Measurements from ENCODE around the gene RNPEPL1.

RNPEPL1 gene, protein sequence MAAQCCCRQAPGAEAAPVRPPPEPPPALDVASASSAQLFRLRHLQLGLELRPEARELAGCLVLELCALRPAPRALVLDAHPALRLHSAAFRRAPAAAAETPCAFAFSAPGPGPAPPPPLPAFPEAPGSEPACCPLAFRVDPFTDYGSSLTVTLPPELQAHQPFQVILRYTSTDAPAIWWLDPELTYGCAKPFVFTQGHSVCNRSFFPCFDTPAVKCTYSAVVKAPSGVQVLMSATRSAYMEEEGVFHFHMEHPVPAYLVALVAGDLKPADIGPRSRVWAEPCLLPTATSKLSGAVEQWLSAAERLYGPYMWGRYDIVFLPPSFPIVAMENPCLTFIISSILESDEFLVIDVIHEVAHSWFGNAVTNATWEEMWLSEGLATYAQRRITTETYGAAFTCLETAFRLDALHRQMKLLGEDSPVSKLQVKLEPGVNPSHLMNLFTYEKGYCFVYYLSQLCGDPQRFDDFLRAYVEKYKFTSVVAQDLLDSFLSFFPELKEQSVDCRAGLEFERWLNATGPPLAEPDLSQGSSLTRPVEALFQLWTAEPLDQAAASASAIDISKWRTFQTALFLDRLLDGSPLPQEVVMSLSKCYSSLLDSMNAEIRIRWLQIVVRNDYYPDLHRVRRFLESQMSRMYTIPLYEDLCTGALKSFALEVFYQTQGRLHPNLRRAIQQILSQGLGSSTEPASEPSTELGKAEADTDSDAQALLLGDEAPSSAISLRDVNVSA

DNA sequence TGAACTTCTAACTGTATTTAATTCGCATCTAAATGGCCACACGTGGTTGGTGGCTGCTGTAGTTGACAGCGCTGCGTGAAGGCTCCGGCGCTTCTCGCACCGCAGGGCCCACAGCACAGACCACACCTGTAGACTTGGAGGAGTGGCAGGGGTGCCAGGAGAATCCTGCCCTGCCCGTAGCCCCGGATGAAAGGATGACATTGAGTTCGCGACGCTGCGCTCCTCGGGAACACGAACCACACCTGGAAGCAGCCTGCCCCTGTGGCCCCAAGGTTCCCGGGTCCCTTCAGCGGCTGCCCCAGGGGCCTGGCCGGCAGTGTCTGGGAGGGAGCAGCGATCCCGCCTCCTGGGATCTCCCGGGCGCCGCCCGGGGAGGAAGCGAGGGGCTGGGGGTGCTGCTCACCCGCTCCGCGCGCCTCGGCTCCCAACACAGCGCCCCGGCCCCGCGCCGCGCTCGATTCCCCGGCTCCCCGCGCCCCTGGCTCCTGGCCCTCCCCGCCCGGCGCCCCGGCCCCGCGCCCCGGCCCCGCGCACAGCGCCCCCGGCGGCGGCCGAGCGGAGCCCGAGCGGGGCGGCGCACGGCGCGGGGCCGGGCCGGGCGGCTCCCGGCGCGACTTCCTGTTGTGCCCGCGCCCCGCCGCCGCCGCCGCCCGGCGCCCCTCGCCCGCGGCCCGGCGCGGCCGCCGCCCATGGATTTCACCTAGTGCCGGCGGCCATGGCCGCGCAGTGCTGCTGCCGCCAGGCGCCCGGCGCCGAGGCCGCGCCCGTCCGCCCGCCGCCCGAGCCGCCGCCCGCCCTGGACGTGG lies at the start of gene RNPEPL1:
TSS of gene RNPEPL1 (plus strand) at position 613 of the 806 bp plus-strand sequence. CDS start at position 716, 103 bp downstream.
- DNase-seq = peak; percentile 59

DNA sequence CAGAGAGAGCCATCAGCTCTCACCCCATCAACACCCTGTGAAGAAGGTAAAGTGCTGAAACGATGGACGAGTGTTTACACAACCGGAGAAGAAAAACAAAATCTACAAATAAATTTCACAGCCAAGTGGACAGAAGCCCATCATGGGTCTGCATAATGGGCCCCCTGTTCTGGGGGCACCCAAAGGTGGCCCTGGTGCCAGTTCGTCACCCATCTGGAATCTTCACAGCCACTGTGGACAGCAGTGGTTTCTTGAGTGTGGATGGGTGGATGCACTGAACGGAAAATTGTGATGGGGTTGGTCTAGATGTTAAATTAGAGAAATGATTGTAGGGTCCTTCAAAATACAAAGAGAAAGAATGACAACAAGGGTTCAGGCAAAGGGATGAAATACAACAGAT lies 49.3 kb upstream of the RNPEPL1 start:
- DNase-seq = no peak

DNA sequence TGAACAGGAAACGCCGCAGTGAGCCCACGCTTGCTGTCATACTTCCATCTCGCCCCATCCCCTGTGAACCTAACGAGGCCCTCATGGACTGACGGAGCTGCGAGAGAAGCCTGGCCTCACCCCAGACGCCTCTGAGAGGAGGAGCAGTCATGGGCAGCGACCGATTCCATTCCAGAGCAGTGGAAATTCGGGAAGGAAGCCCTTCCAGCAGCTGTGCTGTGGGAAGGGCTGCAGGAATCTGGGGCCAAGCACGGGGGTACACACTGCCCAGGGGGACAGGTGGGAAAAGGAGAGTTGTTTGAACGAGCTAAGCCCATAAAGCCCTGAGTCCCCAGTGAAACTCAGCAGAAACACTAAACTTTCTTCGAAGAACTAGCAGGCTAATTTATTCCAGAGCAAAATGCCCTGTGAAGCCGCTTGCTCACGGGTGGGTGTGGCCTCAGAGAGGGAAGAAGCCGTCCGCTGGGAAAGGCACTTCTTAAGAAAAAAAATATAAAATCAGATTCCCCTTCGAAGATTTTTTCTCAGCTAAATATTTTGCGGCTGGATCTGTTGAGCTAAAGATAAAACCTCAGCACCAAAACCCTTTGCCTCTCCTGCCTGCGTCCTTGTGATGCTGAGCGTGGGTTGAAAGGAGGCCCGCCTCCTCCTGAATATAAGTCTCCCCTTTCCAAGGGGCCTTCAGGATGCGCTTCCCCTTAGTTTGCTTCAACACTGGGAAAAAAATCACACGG lies 48.7 kb upstream of the RNPEPL1 start:
- peak; percentile 12 for DNase-seq

DNA sequence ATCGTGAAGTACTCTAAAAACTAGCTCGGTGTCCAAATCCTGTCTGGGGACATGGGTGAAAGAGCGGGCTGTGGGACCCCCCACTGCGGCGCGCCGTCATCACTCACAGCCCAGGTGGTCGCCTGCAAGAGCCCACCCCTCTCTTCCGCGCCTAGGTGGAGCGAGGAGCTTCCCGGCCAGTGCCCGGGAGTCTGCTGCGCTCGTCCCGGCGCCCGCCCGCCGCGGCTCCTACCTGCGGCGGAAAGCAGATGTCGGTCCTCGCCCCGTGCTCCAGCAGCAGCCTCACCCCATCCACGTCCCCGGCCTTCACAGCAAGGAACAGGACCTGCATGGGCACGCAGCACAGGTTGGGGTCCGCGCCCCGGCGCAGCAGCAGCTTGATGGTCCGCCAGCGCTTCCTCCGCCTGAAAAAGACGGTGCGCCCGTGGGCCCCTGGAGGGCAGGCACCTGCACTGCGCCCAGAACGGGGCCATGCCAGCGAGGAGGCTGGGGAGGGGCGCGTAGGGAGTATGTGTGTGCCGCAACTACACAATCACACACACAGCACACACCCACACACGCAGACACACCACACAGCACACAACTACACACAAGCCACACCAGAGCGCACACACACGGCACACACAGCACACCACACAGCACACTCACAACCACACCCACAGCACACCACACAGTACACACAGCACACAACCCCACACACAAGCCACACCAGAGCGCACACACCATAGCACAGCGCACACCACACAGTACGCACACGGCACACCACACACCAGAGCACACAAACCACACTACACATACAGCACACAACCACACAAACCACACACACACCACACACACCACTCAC lies 47.9 kb upstream of the RNPEPL1 start:
- DNase-seq = peak; percentile 22

DNA sequence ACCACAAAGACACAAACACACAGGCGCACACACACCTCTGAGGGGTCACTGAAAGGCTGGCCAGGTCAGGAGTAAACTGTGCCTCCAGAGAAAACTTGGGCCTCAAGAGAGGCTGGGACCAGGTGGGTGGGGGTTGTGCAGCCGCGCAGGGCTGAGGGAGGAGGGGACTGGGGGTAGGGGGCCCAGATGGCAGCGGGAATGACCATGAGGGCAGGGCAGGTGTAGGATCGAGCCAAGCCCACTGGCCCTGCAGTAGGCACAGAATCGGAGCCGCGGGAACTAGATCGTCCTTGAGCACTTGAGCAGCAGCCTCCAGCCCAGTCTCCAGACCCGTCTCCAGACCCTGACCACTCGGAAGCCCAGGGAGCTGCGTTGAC lies 47.3 kb upstream of the RNPEPL1 start:
- peak; percentile 20 for DNase-seq

DNA sequence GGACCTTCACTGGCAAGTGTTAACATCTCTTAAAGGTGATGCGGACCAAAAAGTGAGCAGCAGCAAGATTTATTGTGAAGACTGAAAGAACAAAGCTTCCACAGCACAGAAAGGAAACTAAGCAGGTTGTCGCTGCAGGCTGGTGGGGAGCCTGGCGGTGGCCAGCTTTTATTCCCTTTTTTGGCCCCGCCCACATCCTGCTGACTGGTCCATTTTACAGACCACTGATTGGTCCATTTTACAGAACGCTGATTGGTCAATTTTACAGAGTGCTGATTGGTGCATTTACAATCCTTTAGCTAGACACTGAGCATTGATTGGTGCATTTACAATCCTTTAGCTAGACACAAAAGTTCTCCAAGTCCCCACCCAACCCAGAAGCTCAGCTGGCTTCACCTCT lies 46.4 kb upstream of the RNPEPL1 start:
- peak; percentile 21 for DNase-seq

DNA sequence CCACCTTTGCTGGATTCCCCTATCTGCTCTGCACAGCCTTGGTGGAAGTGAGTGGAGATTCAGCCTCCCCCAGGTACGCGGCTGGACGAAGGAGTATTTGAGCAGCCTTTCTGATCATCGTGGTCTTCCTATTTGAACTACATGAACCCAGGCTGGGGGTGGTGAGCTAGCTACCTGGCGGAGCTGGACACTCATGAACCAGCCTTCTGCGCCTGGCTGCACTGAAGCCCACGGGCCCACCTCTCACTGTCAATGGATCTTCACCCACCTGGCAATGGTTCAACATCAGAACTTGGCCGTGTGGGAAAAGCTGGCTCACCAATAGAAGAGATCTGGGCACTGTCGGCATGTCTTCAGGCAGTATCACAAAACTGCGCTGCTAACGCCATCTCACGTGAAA lies 45.9 kb upstream of the RNPEPL1 start:
- DNase-seq = peak; percentile 14

DNA sequence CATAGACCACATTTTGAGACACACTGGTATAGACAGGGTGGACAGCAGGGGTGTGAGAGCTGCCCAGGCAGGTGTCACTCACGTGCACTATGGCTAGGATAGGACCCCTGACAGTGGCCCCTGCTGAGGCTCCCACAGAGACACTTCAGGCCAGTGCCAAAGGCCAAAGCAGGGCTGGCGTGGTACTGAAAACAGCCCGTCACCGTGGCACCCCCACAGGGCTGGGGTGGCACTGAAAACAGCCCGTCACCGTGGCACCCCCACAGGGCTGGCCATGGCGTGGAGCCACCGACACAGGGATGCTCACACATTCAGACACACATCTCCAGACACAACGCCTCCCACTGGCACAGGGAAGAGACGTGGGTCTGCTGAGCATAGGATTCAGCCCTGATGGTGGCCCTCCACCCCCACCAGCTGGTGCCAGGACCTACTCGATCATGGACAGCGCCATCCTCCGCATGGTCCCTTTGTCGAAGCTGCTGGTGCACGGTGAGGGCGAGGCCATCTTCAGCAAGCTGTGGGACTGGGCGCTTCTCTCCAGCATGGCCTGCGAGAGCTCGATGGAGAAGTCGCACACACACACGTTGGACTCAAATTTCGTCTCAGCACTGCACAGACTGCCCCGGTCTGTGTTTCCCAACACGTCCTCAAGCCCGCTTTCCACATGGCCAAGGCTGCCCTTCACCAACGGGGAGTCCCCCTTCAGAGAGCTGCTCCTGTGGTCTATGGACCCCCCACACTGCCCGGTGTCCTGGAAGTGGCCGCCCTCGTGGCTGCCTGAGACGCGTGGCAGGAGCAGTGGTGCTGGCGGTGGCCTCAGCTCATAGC lies 44.6 kb upstream of the RNPEPL1 start:
- peak; percentile 13 for DNase-seq

DNA sequence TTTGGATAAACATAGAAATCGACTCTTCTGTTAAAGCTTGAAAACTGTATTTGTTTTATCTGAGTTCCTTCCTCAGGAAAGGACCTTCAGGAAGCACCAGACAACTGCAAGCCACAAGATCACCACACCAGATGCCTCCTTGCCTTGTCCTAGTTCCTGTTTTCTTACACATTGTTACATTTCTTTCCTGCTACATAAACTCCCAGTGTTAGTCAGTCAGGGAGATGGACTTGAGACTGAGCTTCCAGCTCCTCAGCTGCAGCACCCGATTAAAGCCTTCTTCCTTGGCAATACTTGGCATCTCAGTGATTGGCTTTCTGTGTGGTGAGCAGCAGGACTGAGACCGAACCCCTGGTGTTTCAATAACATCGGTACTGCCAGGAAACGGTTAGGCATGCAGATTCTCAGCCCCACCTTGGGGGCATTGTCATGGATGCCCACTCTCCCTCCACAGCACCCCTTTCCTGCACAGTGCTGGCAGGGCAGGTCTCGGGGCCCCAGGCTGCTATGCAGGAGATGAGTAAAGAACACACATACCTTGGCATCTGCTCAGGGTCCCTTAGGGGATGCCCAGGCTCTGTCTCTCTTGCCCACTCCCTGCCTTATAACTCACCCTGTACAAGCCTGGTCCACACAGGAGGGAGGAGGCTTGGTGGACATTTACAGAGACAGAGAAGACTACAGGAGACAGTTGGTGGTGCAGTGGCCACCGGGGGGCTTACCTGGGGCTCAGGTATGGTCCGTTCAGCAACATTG lies 43.1 kb upstream of the RNPEPL1 start:
- DNase-seq = peak; percentile 8

DNA sequence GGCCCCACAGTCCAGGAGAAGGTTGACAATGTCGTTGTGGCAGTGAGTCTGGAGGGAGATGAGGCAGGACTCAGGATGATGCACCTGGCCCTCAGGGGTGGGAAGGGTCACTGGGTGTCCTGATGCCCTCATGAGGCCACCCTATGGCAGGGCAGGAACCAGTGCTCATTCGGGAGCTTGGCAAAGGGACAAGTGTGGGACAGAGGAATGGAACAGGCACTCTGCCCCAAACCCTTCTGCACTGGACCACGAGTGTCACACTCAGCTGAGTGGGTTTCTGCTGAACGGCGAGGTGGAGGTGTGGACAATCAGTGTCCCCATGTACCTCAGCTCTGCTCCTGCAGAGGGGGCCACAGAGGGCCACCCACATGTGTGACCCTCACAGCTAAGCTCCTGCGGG lies 42.5 kb upstream of the RNPEPL1 start:
- DNase-seq = peak; percentile 8

DNA sequence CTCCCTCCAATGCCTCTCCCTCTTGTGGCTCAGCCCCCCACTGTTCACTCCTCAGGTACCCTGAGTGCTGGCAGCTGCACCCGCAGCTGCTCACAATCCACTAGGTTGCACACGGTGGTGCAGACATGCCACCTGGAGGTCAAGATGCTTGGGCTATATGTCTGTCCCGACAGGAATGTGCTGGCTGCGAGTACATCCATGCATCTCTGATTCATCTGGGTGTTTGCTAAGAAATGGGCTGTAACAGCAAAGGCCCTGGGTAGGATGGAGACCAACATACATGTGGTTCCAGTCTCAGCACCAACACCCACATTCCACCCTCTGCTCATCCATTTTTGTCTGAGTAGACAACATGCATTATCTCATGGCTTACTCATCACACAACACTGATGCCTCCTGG lies 41.8 kb upstream of the RNPEPL1 start:
- no peak for DNase-seq

DNA sequence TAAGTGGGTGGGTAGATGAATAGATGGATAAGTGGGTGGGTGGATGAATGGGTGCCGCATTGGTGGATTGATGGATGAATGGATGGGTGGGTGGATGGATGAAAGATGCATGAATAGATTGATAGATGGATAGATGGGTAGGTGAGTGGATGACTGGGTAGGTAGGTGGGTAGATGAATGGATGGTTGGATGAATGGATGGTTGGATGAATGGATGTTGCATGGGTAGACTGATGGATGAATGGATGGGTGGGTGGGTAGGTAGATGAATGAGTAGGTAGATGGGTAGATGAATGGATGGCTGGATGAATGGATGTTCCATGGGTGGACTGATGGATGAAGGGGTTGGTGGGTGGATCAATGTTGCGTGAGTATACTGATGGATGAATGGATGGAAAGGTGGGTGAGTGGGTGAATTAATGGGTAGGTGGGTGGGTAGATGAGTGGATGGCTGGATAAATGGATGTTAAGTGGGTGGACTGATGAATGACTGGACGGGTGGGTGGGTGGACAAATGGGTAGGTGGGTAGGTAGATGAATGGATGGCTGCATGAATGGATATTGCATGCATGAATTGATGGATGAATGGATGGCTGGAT lies 41.0 kb upstream of the RNPEPL1 start:
- no peak for DNase-seq

DNA sequence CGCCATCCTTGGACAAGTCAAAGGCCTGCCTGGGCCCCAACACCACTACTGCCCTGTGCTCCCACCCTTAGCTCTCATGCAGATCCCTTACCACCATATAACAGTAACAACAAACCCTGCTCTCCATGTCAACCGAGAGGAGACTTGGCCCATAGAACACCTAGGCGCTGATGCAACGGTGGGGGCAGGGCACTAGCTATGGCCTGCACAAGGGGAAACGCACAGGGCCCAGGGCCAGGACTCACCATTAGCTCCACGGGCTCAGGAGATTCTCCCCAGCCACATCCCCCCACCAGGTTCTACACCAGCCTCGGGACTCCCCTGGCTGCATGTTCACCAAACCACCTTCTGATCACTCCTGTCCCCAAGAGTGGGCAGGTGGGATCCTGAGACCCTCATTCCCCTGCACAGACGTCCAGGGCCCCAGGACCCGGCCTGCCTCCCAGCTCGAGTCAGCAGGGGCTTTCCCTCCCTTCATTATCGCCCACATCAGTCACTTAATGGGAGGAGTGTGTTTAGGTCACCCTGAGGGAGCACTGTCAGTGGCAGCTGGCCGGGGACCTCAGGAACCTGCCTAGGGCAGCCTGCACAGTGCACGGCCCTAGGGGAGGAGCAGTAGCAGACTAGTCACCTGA lies 39.8 kb upstream of the RNPEPL1 start:
- DNase-seq = peak; percentile 19

DNA sequence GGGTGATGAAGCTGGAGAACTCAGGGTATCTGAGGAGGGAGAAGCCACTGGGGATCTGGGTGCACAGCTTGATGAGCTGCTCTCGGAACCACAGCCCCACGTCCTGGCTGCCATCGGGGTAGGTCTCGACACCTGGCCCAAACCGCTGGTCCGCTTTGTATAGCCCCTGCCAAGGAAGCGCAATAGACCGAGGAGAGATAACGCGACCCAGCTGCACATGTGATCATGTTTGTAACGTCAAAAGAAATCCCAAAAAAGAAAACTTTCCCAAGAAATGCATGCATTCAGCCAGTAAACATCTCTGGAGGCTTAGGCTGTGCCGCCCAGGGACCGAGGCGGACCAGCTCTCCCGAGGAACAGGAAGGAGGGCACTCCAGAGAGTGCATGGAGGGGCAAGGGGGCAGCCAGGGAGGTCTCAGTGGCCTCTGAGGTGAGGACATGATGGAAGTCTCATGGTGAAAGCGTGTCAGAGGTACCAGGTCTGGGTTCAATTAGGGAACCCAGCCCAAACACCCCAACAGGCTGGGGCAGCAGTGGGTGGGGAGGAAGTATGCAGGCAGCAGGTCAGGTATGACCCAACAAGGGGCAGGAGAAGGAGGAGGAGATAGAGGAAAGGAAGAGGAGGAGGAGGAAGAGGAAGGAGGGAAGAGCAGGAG lies 38.8 kb upstream of the RNPEPL1 start:
- no peak for DNase-seq

DNA sequence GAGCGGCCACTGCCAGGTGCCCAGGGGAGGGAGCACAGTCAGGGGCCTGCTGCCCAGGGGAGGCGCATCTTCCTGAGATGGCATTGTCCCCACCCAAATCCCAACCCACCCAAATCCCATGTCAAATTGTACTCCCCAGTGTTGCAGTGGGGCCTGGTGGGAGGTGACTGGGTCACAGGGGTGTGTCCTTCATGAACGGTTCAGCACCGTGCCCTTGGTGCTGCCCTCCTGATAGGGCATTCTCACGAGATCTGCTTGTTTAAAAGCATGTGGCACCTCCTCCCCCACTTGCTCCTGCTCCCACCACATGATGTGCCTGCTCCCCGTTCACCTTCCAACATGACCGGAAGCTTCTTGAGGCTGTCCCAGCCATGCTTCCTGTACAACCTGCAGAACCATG lies 38.1 kb upstream of the RNPEPL1 start:
- DNase-seq = no peak

DNA sequence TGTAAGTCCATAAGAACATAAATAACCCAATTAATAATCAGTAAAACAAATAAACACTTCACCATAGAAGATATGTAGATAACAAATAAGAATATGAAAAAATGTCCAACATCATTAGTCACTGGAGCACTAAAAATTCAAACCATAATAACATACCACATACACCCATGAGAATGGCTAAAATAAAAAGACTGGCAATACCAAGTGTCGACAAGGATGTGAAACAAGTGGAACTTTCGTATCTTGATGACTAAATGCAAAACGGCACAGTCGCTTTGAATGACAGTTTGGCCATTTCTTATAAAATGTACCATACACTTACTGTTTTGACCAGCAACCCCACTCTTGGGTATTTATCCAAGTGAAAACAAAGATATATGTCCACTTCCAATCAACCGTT lies 37.2 kb upstream of the RNPEPL1 start:
- DNase-seq = no peak

DNA sequence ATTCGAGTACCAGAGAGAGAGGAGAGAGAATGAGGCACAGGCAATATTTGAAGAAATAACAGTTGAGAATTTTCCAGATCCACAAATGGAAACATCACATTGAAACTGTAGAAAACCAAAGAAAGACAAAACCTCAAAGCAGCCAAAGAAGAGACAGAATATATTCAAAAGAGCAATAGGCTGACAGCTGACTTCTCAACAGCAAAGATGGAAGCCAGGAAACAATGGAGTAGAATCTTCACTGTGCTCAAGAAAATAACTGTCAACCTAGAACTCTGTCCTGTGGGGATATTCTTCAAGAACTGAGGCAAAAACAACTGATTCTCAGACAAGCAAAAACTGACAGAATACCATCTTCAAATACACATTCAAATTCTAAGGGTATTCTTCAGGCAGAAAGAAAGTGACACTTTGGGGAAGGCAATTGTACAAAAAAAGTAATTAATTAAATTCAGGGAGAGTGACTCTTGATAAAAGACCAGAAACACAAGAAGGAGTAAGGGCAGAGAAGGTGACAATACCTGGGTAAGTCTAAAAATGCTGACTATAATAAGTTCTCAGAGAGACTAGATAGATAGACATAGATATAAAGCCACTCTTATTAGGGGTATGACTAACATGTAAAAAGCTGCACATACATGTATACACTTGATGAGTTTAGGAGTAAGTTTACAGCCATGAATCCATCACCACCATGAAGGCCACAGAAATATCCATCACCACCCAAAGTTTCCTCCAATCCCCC lies 36.1 kb upstream of the RNPEPL1 start:
- DNase-seq = no peak
